Dedifferentiated amniotic fluid mesenchymal stem cell (primary cell): ENCODE data around the gene CLBA1.
A peak's percentile ranks its signal among the peaks of the same experiment; 100 is the strongest.

ENCODE experiments used
- DNase-seq: peaks from one replicate; pipeline ENCODE4 v3.0.0-alpha.2; 2016; ENCODE audit errors: extremely low spot score

Gene CLBA1

GRCh38 chr14:104968541-104969401 is 16.8 kb upstream of the CLBA1 start:
- no peak for DNase-seq

DNA sequence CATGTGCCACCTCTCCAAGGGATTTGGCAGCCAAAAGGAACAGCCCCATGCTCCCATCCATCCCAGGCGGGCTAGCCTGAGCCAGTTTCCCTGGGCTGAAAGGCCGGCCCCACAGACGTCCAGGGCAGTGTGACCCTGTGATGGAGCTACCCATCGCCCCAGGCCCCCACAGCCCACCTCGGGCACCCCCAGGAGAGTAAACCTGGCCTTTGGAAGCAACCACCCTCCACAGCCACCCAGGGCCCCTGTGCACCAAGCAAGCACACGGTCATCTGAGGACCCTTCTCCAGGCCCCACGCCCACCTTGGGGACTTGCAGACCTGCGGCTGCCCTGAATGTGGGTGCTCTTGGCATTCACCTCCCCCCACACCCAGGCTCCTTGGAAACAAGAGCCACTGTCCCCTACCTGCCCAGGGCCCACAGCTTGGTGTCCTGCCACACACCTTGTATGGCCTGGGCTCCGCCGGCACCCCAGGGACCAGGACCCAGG is 15.8 kb upstream of the CLBA1 start:
- no peak for DNase-seq

GRCh38 chr14:104970231-104971068 is 15.1 kb upstream of the CLBA1 start:
- peak; percentile 57 for DNase-seq

DNA sequence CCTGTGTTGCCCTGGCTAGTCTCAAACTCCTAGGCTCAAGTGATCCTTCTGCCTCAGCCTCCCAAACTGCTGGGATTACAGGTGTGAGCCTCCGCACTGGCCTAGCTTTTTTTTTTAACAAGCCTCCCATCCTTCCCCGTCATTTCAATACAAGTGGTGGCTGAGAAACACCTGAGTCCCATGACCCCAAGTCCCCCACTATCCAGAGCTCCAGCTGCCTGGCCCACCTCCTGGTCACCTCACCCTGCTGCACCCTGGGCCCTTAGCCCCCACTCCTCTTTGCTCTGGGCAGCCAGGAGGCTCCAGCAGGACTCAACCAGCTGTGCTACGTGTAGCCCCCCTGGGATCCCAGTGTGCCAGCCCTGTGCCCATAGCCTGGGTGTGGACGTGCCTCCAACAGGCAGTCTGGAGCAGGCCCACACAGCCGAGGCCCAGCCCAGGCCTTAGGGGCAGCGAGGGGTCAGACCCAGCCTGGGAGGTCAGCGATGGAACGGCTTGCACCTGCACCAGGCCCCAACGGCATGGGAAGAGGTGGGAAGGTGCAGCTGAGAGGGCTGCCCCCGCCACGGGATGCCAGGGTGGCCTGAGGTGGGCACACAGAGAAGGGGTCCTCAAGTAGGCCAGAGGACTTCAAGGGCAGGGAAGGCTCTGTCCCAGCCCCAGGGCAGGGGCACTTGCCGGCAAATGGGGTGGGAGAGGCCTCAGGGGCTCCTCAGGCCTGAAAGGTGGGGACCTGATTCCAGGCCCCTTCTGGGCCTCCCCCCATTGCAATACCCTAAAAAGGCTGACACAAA is 13.9 kb upstream of the CLBA1 start:
- no peak for DNase-seq

DNA sequence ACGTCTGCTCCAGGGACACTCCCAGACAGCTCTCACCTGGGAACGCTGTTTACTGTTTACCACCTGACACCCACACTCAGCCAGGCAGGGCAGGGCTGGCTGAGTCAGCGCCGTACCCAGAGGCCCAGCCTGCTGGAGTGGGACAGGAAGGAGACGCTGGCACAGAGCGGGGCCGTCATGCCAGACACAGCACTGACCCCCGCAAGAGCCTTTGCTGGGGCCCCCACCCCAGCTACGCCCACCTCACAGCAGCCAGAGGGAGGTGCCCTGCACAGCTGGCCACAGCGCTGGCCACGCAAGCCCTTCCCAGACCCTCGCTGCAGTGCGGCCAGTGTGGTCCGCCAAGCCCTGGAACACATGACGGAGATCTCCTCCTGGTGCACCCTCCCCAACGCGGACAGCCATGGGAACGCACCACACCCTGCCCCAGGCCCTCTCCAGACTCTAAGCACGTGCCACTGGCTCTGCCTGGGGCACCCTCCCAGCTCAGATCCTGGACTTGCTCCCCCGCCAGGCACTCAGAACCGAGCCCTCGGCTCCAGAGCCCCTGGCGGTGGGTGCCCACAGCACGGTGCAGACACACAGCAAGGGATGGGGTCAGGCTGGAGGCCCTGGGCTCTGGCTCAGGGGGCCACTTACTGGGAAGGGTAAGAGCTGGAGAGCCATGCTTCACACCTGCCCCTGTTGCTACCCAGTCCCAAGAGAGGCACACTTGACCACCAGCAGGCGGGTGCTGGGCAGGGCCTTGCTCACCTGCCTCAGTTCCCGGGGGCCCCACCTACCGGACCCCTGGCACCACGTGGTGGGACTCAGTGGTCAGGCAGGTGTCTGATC is 13.1 kb upstream of the CLBA1 start:
- DNase-seq, result no peak

DNA sequence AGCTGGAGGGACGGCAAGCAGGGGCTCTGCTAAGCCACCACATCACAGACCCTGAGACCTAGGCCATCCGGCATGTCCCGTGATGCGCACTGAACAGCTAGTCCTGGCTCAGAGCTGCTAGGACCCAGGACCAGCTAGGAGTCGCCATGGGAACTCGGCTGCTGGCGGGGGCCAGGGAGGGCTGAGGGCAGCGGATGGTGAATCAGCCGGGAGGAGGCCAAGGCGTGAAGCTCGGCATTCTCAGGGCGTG is 12.5 kb upstream of the CLBA1 start:
- DNase-seq, result peak; percentile 92

GRCh38 chr14:104973385-104974145 is 12.0 kb upstream of the CLBA1 start:
- no peak for DNase-seq

GRCh38 chr14:104974146-104974541 is 11.4 kb upstream of the CLBA1 start:
- DNase-seq, result no peak

GRCh38 chr14:104974665-104975390 is 10.8 kb upstream of the CLBA1 start:
- DNase-seq, result no peak

GRCh38 chr14:104975481-104976197 is 9.9 kb upstream of the CLBA1 start:
- DNase-seq, result no peak

- DNase-seq, result peak; percentile 54
Measured at GRCh38 chr14:104976198-104977007, 9.2 kb upstream of the CLBA1 start.

DNA sequence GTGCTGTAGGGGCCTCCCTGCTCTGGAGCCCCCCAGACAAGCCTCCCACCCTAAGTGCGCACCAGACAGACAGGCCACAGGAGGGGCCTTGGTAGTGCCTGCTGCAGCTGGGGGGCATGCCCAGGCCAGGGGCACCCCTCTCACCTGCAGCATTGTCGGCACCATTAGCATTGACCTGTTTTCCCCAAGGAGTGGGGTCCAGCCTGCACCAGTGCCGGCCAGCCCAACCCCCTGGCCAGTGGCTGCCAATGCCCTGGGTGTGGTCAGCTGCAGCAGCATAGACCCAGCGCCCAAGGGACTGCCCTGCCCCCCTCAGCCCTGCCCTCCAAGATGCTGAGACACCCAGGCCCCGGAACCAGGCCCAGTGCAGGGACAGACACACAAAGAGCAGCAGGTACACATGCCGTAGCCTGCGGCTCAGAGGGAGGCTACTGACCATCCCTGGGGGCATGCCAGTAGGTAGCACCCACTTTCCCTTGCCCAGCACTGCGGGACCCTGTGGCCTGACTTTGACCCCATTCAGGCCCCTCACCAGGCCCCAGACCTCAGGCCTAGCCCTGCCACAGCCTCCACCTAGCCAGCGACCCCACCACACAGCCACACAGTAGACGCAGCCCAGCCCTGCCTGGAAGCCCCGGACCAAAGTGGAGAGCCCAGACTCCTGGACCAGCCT is 8.4 kb upstream of the CLBA1 start:
- no peak for DNase-seq

GRCh38 chr14:104977681-104978653 is 7.6 kb upstream of the CLBA1 start, which contains the start of gene AHNAK2:
TSS of gene AHNAK2 (minus strand) at chr14:104978374. CDS start at chr14:104978237, 137 bp downstream.
- peak; percentile 32 for DNase-seq

- DNase-seq, result no peak
Measured at GRCh38 chr14:104978746-104979691, 6.6 kb upstream of the CLBA1 start.
